Glutamatergic neuron (in vitro differentiated cells): ENCODE results near the gene BABAM2. TPM values are rescaled to one million over a fixed set of nuclear protein-coding genes. Genes with fewer than 3 reads are reported as not detected.

Source experiments
- DNase-seq: peaks from one replicate; pipeline ENCODE4 v3.0.0; 2022
- H3K27ac Mint-ChIP-seq: one replicate; pipeline ENCODE4 v1.8.0; 2020; ENCODE audit warnings: mild to moderate bottlenecking, mixed read lengths, inconsistent platforms; ENCODE audit not compliant: unreplicated experiment
- H3K27me3 Mint-ChIP-seq: one replicate; pipeline ENCODE4 v1.8.0; 2020; ENCODE audit warnings: mild to moderate bottlenecking, moderate library complexity, mixed read lengths, inconsistent platforms; ENCODE audit not compliant: unreplicated experiment
- H3K36me3 Mint-ChIP-seq: one replicate; pipeline ENCODE4 v1.8.0; 2020; ENCODE audit warnings: mild to moderate bottlenecking, mixed read lengths, inconsistent platforms; ENCODE audit not compliant: unreplicated experiment
- H3K4me1 Mint-ChIP-seq: one replicate; pipeline ENCODE4 v1.8.0; 2020; ENCODE audit warnings: mild to moderate bottlenecking, low read depth, mixed read lengths, inconsistent platforms; ENCODE audit not compliant: unreplicated experiment
- H3K4me3 Mint-ChIP-seq: one replicate; pipeline ENCODE4 v1.8.0; 2020; ENCODE audit warnings: mild to moderate bottlenecking, mixed read lengths, inconsistent platforms; ENCODE audit not compliant: unreplicated experiment
- H3K9me3 Mint-ChIP-seq: one replicate; pipeline ENCODE4 v1.8.0; 2020; ENCODE audit warnings: mild to moderate bottlenecking, moderate library complexity, mixed read lengths, inconsistent platforms; ENCODE audit not compliant: unreplicated experiment
- CTCF ChIP-seq: fragments of 200-600 bp; sonication (generic); IDR thresholded peaks from one replicate; pipeline ENCODE4 v1.5.0; 2021; ENCODE audit not compliant: partially characterized antibody, unreplicated experiment
- total RNA-seq: library from RNA; stranded (reverse); fragmentation: NEBNext Ultra II Directional; extraction: Animal tissue kit (Norgen Biotek cat#: 25700); gene quantifications from one replicate; pipeline ENCODE4 v1.2.1, GENCODE V29; 2021; ENCODE audit not compliant: unreplicated experiment

Gene BABAM2
- total RNA-seq, 1 donor from 2014 or later = 29.9 TPM

DNA sequence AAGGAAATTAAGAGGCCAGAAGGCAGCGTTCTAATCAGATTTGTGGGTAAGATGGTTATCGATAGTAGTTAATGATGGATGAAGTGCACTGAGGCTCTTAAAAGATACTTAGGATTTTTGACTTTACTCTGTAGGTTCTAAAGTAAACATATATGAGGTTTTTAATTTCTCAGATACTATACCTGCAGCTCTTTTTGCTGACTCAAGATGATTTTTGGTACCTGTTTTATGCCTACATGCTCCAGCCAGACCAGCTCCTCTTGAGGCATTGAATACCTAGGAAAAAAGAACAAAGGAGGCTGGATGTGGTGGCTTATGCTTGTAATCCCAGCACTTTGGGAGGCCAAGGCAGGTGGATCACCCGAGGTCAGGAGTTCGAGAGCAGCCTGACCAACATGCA, 260.5 kb downstream of the BABAM2 start:
- H3K27me3 Mint-ChIP-seq = no peaks in the 10 kb centered on the region
- no peak overlapping the region for H3K27ac Mint-ChIP-seq
- no peaks in the 10 kb centered on the region for H3K9me3 Mint-ChIP-seq
- no peak for TF ChIP-seq CTCF
- H3K4me3 Mint-ChIP-seq = no peak overlapping the region
- H3K36me3 Mint-ChIP-seq = peaks cover 5% of the 10 kb centered on the region
- DNase-seq = no peak
- H3K4me1 Mint-ChIP-seq = no peaks in the 10 kb centered on the region

- peaks cover 5% of the 10 kb centered on the region for H3K36me3 Mint-ChIP-seq
- DNase-seq = no peak
- no peak overlapping the region for H3K4me3 Mint-ChIP-seq
- no peaks in the 10 kb centered on the region for H3K27me3 Mint-ChIP-seq
- H3K9me3 Mint-ChIP-seq = no peaks in the 10 kb centered on the region
- no peak overlapping the region for H3K27ac Mint-ChIP-seq
- H3K4me1 Mint-ChIP-seq = no peaks in the 10 kb centered on the region
- TF ChIP-seq CTCF = no peak
These were observed 262.2 kb downstream of the BABAM2 start for GRCh38 chr2:28152585-28153280.

DNA sequence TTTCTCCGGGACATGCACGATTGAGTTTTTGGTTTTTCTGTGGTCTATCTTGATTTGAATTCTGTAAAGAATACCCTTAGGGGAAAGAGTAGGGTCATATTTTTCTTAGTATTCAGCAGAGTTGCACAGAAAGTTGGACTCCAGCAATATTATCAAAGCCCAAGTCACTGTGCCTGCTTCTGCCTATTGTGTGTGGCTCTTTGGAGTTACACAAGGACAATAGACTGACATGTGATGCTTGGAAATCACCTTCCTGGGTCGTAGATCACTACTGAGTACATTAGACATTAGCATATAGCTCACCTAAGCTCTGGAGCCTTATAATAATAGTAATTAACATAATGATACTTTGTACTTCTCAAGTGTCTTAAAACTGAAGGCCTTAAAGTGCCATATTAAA, 263.3 kb downstream of the BABAM2 start:
- no peaks in the 10 kb centered on the region for H3K27me3 Mint-ChIP-seq
- peaks cover 5% of the 10 kb centered on the region for H3K36me3 Mint-ChIP-seq
- H3K4me1 Mint-ChIP-seq = no peaks in the 10 kb centered on the region
- H3K9me3 Mint-ChIP-seq = no peaks in the 10 kb centered on the region
- no peak overlapping the region for H3K27ac Mint-ChIP-seq
- no peak overlapping the region for H3K4me3 Mint-ChIP-seq
- no peak for TF ChIP-seq CTCF
- DNase-seq = no peak

- Mint-ChIP-seq H3K9me3 (no peaks in the 10 kb centered on the region), H3K4me1 (no peaks in the 10 kb centered on the region), H3K27me3 (no peaks in the 10 kb centered on the region), H3K36me3 (peaks cover 5% of the 10 kb centered on the region), H3K27ac (no peak overlapping the region), H3K4me3 (no peak overlapping the region)
- no peak for DNase-seq
- no peak for TF ChIP-seq CTCF
These were observed 264.6 kb downstream of the BABAM2 start for GRCh38 chr2:28155086-28155485.

DNA sequence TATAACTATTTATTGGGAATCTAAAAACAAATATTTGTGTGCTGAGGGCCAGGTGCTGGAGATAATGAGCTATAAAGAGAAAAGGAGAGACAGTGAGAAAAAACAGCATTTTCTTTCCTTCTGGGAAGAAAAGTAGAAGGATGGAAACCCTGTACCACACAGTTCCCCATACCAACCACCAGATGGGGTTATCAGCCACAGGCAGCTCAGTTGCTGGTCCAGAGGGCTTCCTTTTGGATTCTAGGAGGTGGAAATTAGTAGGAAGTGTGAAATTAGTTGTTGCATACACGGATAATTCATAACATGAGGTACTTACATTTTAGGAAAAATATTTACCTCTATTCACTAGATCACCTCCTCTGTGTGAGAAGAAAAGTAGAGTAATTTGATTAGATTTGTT, 265.1 kb downstream of the BABAM2 start:
- Mint-ChIP-seq H3K4me3 (no peak overlapping the region), H3K36me3 (peaks cover 5% of the 10 kb centered on the region), H3K9me3 (no peaks in the 10 kb centered on the region), H3K4me1 (no peaks in the 10 kb centered on the region), H3K27ac (no peak overlapping the region), H3K27me3 (no peaks in the 10 kb centered on the region)
- DNase-seq = no peak
- TF ChIP-seq CTCF = peak; percentile 73
